ENCODE measurements around the gene CXCL8. TPM values are rescaled to one million over a fixed set of nuclear protein-coding genes. Genes with fewer than 3 reads are reported as not detected.
A peak's percentile ranks its signal among the peaks of the same experiment; 100 is the strongest.

CXCL8 gene
- total and polyA plus RNA-seq, 8 donors = 0.37 to 43.2 (median 2.9) TPM

DNA sequence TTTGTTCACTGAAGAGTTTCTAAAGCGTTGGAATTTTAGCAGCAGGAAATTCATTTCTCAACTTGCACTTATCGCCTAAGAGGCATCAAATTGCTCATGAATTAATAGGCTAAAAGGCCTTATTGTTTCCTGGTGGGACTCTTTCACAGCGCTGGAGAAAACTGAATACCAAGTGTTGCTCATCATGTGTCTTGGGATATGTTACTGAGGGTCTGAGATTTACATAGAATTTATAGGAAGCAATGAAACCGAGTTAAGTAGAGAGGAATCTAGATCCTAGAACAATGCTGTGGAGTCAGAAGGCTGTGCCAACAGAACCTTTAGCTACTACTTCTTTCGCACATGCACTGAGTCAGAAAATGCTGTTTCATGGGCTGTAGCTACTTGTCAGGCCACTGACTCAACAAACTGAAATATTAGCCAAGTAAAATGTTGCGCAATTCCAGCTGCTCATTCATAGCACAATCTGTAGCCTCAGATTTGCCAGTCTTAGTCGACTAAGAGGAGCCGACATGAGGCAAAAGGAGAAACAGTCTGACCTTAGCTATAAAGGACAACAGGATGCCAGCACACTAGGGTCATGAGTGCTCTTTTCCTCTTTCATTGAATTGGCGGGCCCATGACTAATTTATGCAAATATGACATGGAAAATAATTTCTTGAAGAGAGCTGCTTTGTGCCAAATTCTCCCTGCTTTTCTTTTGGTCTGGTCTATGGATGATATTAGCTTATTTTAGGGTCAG, 35.9 kb upstream of the CXCL8 start:
- 22 to 25% methylated on average over 9 of the region's 9 CpGs for WGBS, 2 donors
- H3K4me1 ChIP-seq = peaks cover 3 to 24% (median 15%) of the 10 kb centered on the region in 3 donors
- H3K27ac ChIP-seq = peak overlapping the region in 2 of 4 donors; percentile 33 to 46
- FAIRE-seq = no peak
- DNase-seq = peak in 4 of 6 donors; percentile 21 to 84 (median 73)
- TF ChIP-seq, protein P1, sequence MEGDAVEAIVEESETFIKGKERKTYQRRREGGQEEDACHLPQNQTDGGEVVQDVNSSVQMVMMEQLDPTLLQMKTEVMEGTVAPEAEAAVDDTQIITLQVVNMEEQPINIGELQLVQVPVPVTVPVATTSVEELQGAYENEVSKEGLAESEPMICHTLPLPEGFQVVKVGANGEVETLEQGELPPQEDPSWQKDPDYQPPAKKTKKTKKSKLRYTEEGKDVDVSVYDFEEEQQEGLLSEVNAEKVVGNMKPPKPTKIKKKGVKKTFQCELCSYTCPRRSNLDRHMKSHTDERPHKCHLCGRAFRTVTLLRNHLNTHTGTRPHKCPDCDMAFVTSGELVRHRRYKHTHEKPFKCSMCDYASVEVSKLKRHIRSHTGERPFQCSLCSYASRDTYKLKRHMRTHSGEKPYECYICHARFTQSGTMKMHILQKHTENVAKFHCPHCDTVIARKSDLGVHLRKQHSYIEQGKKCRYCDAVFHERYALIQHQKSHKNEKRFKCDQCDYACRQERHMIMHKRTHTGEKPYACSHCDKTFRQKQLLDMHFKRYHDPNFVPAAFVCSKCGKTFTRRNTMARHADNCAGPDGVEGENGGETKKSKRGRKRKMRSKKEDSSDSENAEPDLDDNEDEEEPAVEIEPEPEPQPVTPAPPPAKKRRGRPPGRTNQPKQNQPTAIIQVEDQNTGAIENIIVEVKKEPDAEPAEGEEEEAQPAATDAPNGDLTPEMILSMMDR (IDR thresholded peaks at IDR 0.05) = no peak
- intact Hi-C loops (cut with DNase I) = no loop called here
- H3K4me3 ChIP-seq = no peak overlapping the region
- no peaks in the 10 kb centered on the region for H3K9me3 ChIP-seq
- peak; percentile 96 to 99 (median 98) for ATAC-seq
- no peaks in the 10 kb centered on the region for H3K36me3 ChIP-seq
- H3K27me3 ChIP-seq = no peaks in the 10 kb centered on the region

DNA sequence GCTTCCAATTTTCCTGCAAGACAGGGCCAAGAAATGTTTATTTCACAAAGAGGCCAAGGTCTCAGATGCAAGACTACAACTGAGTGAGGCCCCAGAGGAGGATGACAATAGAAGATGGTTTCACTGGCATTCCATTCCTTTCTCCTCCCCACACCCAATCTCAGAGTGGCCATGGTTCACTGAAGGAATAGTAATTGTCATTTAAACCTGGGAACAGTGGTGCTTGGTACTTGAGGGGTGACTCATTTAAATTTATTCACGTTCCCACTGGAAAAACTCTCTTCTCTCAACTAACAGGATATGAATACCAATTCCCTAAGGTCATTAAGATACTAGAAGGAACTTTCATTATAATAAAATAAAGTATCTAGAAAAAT, 35.3 kb upstream of the CXCL8 start:
- ATAC-seq (no peak), DNase-seq (no peak), FAIRE-seq (no peak)
- no peaks in the 10 kb centered on the region for H3K36me3 ChIP-seq
- no peaks in the 10 kb centered on the region for H3K9me3 ChIP-seq
- peaks cover 3 to 24% (median 15%) of the 10 kb centered on the region in 3 donors for H3K4me1 ChIP-seq
- H3K27me3 ChIP-seq = no peaks in the 10 kb centered on the region
- intact Hi-C loops (cut with DNase I) = no loop called here
- H3K27ac ChIP-seq = peak overlapping the region in 2 of 4 donors; percentile 33 to 46
- H3K4me3 ChIP-seq = no peak overlapping the region
- WGBS, 2 donors = 86 to 90% methylated on average over 1 of the region's 1 CpG
- TF ChIP-seq, protein P1 (IDR thresholded peaks at IDR 0.05) = no peak

DNA sequence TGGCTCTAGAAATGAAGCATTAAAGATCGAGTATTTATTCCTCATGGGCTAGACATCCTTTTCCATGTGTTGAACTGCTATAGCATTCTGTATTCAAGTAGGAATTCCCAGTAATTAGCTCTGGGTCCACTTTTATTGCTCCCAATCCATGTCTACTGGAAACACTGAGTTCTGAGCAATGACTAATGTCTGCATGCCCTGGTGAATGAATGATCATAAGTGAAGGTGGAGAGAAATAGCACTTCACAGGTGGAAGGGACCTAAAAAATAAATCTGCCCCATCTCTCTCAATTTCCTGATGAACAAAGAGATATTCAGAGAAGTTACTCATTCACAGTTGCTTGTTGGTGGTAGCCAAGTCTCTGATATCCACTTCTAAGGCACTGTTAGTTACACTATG, 34.6 kb upstream of the CXCL8 start:
- 77 to 84% methylated on average over 1 of the region's 1 CpG for WGBS, 2 donors
- intact Hi-C loops (cut with DNase I) = no loop called here

DNA sequence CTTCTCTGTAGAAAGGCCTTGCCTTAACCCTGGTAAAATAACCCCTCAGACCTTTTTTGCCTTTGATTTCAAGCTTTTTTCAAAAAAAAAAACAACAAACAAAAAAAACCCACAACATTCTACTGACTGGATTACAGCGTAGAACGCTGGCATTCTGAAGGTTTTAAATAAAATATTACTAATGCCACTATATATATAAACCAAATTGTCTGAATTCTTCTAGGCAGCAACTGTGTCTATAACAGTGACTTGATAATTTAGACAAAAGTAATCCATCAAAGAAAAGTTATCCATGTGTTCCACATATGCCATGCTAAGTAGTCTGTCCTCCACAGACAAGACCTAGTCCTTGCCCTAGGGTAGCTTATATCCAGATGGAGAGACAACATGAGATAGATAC, 33.6 kb upstream of the CXCL8 start:
- Histone ChIP-seq H3K36me3 (no peaks in the 10 kb centered on the region), H3K27ac (no peak overlapping the region), H3K4me1 (peaks cover 3 to 24% (median 15%) of the 10 kb centered on the region in 3 donors), H3K27me3 (no peaks in the 10 kb centered on the region), H3K4me3 (no peak overlapping the region), H3K9me3 (no peaks in the 10 kb centered on the region)
- TF ChIP-seq, protein P1 (IDR thresholded peaks at IDR 0.05) = no peak
- DNase-seq (no peak), ATAC-seq (no peak), FAIRE-seq (no peak)
- intact Hi-C loops (cut with DNase I) = no loop called here
- 98 to 99% methylated on average over 2 of the region's 2 CpGs for WGBS, 2 donors

More for the DNA sequence above, 34.6 kb upstream of the CXCL8 start:
- Histone ChIP-seq H3K27ac (no peak overlapping the region), H3K36me3 (no peaks in the 10 kb centered on the region), H3K9me3 (no peaks in the 10 kb centered on the region), H3K27me3 (no peaks in the 10 kb centered on the region), H3K4me3 (no peak overlapping the region), H3K4me1 (peaks cover 3 to 24% (median 15%) of the 10 kb centered on the region in 3 donors)
- no peak for DNase-seq
- FAIRE-seq = no peak
- TF ChIP-seq, protein P1 (IDR thresholded peaks at IDR 0.05) = no peak
- ATAC-seq = no peak

DNA sequence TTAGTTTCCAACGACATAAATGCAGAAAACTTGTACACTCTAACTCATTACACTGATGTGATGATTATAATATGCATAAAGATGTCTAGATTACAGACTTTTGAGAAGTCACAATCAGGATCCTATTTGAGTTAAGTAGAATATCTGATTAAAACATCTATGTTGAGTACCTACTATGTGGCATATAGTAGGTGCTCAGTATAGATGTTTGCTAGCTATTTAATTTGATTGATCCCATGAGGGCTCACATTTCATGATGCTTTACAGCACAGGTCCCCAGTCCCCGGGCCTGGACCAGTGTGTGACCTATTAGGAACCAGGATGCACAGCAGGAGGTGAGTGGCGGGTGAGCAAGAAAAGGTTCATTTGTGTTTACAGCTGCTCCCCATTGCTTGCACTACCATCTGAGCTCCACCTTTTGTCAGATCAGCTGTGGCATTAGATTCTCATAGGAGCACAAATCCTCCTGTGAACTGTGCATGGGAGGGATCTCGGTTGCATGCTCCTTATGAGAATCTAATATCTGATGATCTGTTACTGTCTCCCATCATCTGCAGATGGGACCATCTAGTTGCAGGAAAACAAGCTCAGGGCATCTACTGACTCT, 33.0 kb upstream of the CXCL8 start:
- FAIRE-seq = no peak

More for the DNA sequence above, 33.0 kb upstream of the CXCL8 start:
- no peak for DNase-seq
- Histone ChIP-seq H3K27me3 (no peaks in the 10 kb centered on the region), H3K36me3 (no peaks in the 10 kb centered on the region), H3K4me3 (no peak overlapping the region), H3K4me1 (peaks cover 3 to 24% (median 15%) of the 10 kb centered on the region in 3 donors), H3K27ac (no peak overlapping the region), H3K9me3 (no peaks in the 10 kb centered on the region)
- no peak for ATAC-seq
- intact Hi-C loops (cut with DNase I) = no loop called here
- TF ChIP-seq, protein P1 (IDR thresholded peaks at IDR 0.05) = no peak
- 84 to 94% methylated on average over 4 of the region's 4 CpGs for WGBS, 2 donors

Measured in pancreas (tissue), 10 donors.